Measurements from ENCODE around the gene LVRN.

The LVRN gene

GRCh38 chr5:116004248-116004647 is 42.0 kb downstream of the LVRN start:
- H3K4me3 ChIP-seq (ENCODE audit: low read depth, low read length) = no peak overlapping the region
- TF ChIP-seq CTCF (IDR thresholded peaks at IDR 0.05; ENCODE audit: low read depth, low read length) = no peak

GRCh38 chr5:116009806-116010205 is 47.5 kb downstream of the LVRN start:
- H3K4me3 ChIP-seq (ENCODE audit: low read depth, low read length) = no peak overlapping the region
- TF ChIP-seq CTCF (IDR thresholded peaks at IDR 0.05; ENCODE audit: low read depth, low read length) = no peak

GRCh38 chr5:116011046-116011445 is 48.8 kb downstream of the LVRN start:
- no peak overlapping the region for H3K4me3 ChIP-seq (ENCODE audit: low read depth, low read length)
- no peak for TF ChIP-seq CTCF (IDR thresholded peaks at IDR 0.05; ENCODE audit: low read depth, low read length)

DNA sequence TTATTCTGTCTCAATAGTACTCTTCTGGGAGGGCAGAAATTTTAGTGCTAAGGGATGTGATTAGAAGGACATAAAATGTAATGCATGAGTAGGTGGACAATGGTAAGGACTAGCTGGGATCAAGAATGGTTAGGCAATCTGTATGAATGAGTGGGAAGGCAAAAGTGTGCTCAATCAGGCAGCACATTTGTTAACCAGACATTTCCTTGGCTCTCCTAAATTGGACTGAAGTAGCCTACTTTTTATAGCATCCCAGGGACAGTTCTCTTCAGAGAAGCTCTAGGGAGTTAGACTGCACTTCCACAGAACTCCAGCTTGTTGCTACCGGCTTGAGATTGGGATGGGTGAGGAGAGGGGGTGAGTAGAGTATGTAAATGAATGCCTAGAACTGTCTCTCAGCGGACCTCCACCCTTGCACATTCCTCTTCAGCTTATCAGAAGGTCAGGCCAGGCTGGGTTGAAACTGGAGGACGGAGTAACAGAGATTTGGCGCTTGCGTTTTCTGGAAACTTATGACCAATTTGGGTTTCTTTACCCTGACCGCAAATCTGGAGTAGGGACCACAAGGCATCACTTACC is 51.0 kb downstream of the LVRN start:
- H3K4me3 ChIP-seq (ENCODE audit: low read depth, low read length) = no peak overlapping the region
- no peak for TF ChIP-seq CTCF (IDR thresholded peaks at IDR 0.05; ENCODE audit: low read depth, low read length)

- H3K4me3 ChIP-seq (ENCODE audit: low read depth, low read length) = no peak overlapping the region
- no peak for TF ChIP-seq CTCF (IDR thresholded peaks at IDR 0.05; ENCODE audit: low read depth, low read length)
Observed at GRCh38 chr5:116013936-116014335, 51.7 kb downstream of the LVRN start.

- TF ChIP-seq CTCF (IDR thresholded peaks at IDR 0.05; ENCODE audit: low read depth, low read length) = no peak
Observed at GRCh38 chr5:116023619-116024018, 61.3 kb downstream of the LVRN start.

GRCh38 chr5:116025866-116026265 is 63.6 kb downstream of the LVRN start:
- H3K4me3 ChIP-seq (ENCODE audit: low read depth, low read length) = no peak overlapping the region
- TF ChIP-seq CTCF (IDR thresholded peaks at IDR 0.05; ENCODE audit: low read depth, low read length) = no peak

More at GRCh38 chr5:116023619-116024018, 61.3 kb downstream of the LVRN start:
- H3K4me3 ChIP-seq (ENCODE audit: low read depth, low read length) = no peak overlapping the region

Data from WI38 (cell line).